ENCODE measurements around the gene CDK5. TPM values are rescaled to one million over a fixed set of nuclear protein-coding genes. Genes with fewer than 3 reads are reported as not detected.
A peak's percentile ranks its signal among the peaks of the same experiment; 100 is the strongest.

CDK5 gene
- total RNA-seq, 1 donor from 2014 or later, result 7.5 TPM

DNA sequence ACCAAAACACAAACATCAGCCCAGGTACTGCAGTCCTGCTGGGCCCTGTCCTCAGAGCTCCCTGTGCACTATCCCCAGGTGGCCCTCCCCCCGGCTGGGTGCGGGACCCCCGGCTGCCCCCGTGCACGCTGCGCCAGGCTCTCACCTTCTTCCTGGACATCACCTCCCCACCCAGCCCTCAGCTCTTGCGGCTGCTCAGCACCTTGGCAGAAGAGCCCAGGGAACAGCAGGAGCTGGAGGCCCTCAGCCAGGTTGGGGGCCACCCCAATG is 47.7 kb downstream of the CDK5 start:
- H3K27me3 Mint-ChIP-seq, result no peaks in the 10 kb centered on the region
- no peaks in the 10 kb centered on the region for H3K36me3 Mint-ChIP-seq (ENCODE audit: low read depth)
- H3K4me3 Mint-ChIP-seq, result no peak overlapping the region

DNA sequence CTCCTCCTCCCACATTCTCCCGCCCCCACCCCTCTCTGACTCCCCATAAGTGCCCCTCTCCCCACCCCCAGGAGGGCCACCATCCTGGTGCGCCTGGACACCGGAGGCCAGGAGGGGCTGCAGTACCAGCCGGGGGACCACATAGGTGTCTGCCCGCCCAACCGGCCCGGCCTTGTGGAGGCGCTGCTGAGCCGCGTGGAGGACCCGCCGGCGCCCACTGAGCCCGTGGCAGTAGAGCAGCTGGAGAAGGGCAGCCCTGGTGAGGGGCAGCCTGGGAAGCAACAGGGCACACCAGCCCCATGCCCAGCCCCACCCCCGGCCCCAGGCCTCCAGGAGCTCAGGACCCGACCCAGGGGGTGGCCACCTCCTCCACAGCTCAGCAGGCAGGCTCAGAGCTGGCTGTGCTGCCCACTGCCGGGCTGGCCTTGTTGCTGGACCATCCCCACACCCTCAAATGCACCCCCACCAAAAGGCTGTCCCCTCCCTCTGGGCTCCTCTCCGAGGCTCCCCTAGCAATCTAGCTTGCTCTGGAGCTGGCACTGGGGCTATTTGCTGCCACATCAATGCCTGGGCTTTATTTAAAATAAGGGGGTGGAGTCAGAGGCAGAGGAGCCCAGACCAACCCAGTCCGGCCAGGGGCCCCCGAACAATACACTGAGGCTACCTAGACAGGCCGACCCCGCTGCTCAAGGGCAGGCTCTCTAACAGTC is 48.2 kb downstream of the CDK5 start:
- intact Hi-C loops (cut with micrococcal nuclease), result loop anchor here (2.0 to 5.0 kb wide), 3 partner anchors 47 to 572 kb away; no protein-coding TSS in a partner anchor
- CTCF ChIA-PET, result interaction anchor here (0.6 to 3.2 kb wide), 3 partner anchors 47 to 564 kb away, joined by 3 to 12 read pairs (median 4); no protein-coding TSS in a partner anchor
- POLR2A ChIA-PET, result no interaction called here
- no peak overlapping the region for H3K27ac Mint-ChIP-seq
- peaks cover under 1% of the 10 kb centered on the region for H3K27me3 Mint-ChIP-seq
- TF ChIP-seq CTCF (IDR thresholded peaks at IDR 0.05), result no peak
- no peaks in the 10 kb centered on the region for H3K36me3 Mint-ChIP-seq (ENCODE audit: low read depth)
- H3K4me1 Mint-ChIP-seq, result peaks cover 28% of the 10 kb centered on the region
- no peaks in the 10 kb centered on the region for H3K9me3 Mint-ChIP-seq
- no peak for ATAC-seq (ENCODE audit: low read depth)
- H3K4me3 Mint-ChIP-seq, result no peak overlapping the region
- no peak for DNase-seq

More for the DNA sequence above, 47.7 kb downstream of the CDK5 start:
- TF ChIP-seq CTCF (IDR thresholded peaks at IDR 0.05), result no peak
- H3K27ac Mint-ChIP-seq, result no peak overlapping the region
- intact Hi-C loops (cut with micrococcal nuclease), result loop anchor here (5.0 kb wide), 2 partner anchors 342 to 573 kb away; no protein-coding TSS in a partner anchor
- DNase-seq, result no peak
- peaks cover 32% of the 10 kb centered on the region for H3K4me1 Mint-ChIP-seq
- CTCF ChIA-PET, result interaction anchor here (0.6 to 3.2 kb wide), 3 partner anchors 48 to 564 kb away, joined by 3 to 12 read pairs (median 4); no protein-coding TSS in a partner anchor
- no peak for ATAC-seq (ENCODE audit: low read depth)
- no peaks in the 10 kb centered on the region for H3K9me3 Mint-ChIP-seq
- POLR2A ChIA-PET, result no interaction called here

- H3K27me3 Mint-ChIP-seq, result peaks cover 2% of the 10 kb centered on the region
- POLR2A ChIA-PET, result no interaction called here
- H3K4me3 Mint-ChIP-seq, result peak overlapping the region; percentile 52
- intact Hi-C loops (cut with micrococcal nuclease), result loop anchor here (2.0 kb wide), 1 partner anchor 46 kb away; no protein-coding TSS in a partner anchor
- peak; percentile 67 for DNase-seq
- no peaks in the 10 kb centered on the region for H3K9me3 Mint-ChIP-seq
- H3K27ac Mint-ChIP-seq, result no peak overlapping the region
- ATAC-seq (ENCODE audit: low read depth), result peak; percentile 61
- no peaks in the 10 kb centered on the region for H3K36me3 Mint-ChIP-seq (ENCODE audit: low read depth)
- TF ChIP-seq CTCF (IDR thresholded peaks at IDR 0.05), result no peak
- CTCF ChIA-PET, result interaction anchor here (1.2 to 3.2 kb wide), 4 partner anchors 9 to 101 kb away, joined by 4 to 12 read pairs (median 6); no protein-coding TSS in a partner anchor
- H3K4me1 Mint-ChIP-seq, result peaks cover 20% of the 10 kb centered on the region
Measured at GRCh38 chr7:151008511-151009323, 49.0 kb downstream of the CDK5 start.

- H3K4me3 Mint-ChIP-seq, result peak overlapping the region; percentile 52
- H3K9me3 Mint-ChIP-seq, result no peaks in the 10 kb centered on the region
- no peak overlapping the region for H3K27ac Mint-ChIP-seq
- POLR2A ChIA-PET, result no interaction called here
- DNase-seq, result no peak
- H3K27me3 Mint-ChIP-seq, result peaks cover 6% of the 10 kb centered on the region
- intact Hi-C loops (cut with micrococcal nuclease), result loop anchor here (2.0 kb wide), 1 partner anchor 45 kb away; no protein-coding TSS in a partner anchor
- no peak for TF ChIP-seq CTCF (IDR thresholded peaks at IDR 0.05)
- no peak for ATAC-seq (ENCODE audit: low read depth)
- CTCF ChIA-PET, result interaction anchor here (1.5 to 3.2 kb wide), 3 partner anchors 10 to 46 kb away, joined by 5 to 12 read pairs (median 7); no protein-coding TSS in a partner anchor
- H3K36me3 Mint-ChIP-seq (ENCODE audit: low read depth), result no peaks in the 10 kb centered on the region
- peaks cover 18% of the 10 kb centered on the region for H3K4me1 Mint-ChIP-seq
Measured at GRCh38 chr7:151008143-151008510, 49.6 kb downstream of the CDK5 start.

GRCh38 chr7:151007469-151007898 is 50.2 kb downstream of the CDK5 start:
- H3K27ac Mint-ChIP-seq, result no peak overlapping the region
- no peak overlapping the region for H3K4me3 Mint-ChIP-seq
- H3K27me3 Mint-ChIP-seq, result peaks cover 6% of the 10 kb centered on the region
- no peaks in the 10 kb centered on the region for H3K36me3 Mint-ChIP-seq (ENCODE audit: low read depth)
- peaks cover 13% of the 10 kb centered on the region for H3K4me1 Mint-ChIP-seq
- DNase-seq (no peak), ATAC-seq (ENCODE audit: low read depth) (no peak)
- intact Hi-C loops (cut with micrococcal nuclease), result no loop called here
- ChIA-PET POLR2A (no interaction called here), CTCF (interaction anchor here (1.5 to 3.2 kb wide), 3 partner anchors 11 to 45 kb away, joined by 5 to 12 read pairs (median 7); no protein-coding TSS in a partner anchor)
- H3K9me3 Mint-ChIP-seq, result no peaks in the 10 kb centered on the region
- TF ChIP-seq CTCF (IDR thresholded peaks at IDR 0.05), result no peak

All from activated B cell treated with CpG ODN at 0.5 μM for 24 hours (primary cell).